Stomach (tissue), 4 donors: ENCODE measurements around the gene ILRUN.
"Not testable (repeated sequence)": the region's sequence is repeated elsewhere in the genome, so short reads cannot be mapped to it uniquely, and the experiment has no call there.

ENCODE experiments used
- CTCF ChIP-seq, 7 experiments: fragments of 450-650 bp in 4 of 7; fragments of 200-600 bp in 3 of 7; sonication (generic) in 3 of 7; IDR thresholded peaks; one replicate each; pipeline ENCODE4 v1.5.1; 2016 to 2019; ENCODE audit warnings: antibody characterized with exemption in 7 of 7, control low read depth in 2 of 7, mild to moderate bottlenecking in 1 of 7
- EP300 ChIP-seq: sonication (generic); formaldehyde crosslinking; IDR thresholded peaks from one replicate; pipeline ENCODE4 v1.6.1; 2017; ENCODE audit warnings: antibody characterized with exemption
- POLR2A ChIP-seq, 4 donors: fragments of 450-650 bp; IDR thresholded peaks; one replicate each; pipeline ENCODE4 v1.6.1; 2016; ENCODE audit warnings: antibody characterized with exemption in 4 of 4, control low read depth in 2 of 4, mild to moderate bottlenecking in 1 of 4, moderate library complexity in 1 of 4

GRCh38 chr6:34655876-34656377 is 40.6 kb downstream of the ILRUN start:
- not testable (repeated sequence) for TF ChIP-seq POLR2A (IDR thresholded peaks at IDR 0.05); EP300; CTCF (IDR thresholded peaks at IDR 0.05)
